Chondrocyte (in vitro differentiated cells): ENCODE data around the gene FOXO3. TPM values are rescaled to one million over a fixed set of nuclear protein-coding genes. Genes with fewer than 3 reads are reported as not detected.

Source experiments
- DNase-seq: peaks from one replicate; pipeline ENCODE4 v3.0.0; 2021; ENCODE audit warnings: mixed read lengths, low spot score
- H3K27ac Mint-ChIP-seq: one replicate; pipeline ENCODE4 v1.8.0; 2021; ENCODE audit warnings: mild to moderate bottlenecking, moderate library complexity, mixed read lengths; ENCODE audit not compliant: unreplicated experiment
- H3K27me3 Mint-ChIP-seq: 2 replicates; pipeline ENCODE4 v1.8.0; 2021; ENCODE audit warnings: low read depth, mixed read lengths
- H3K36me3 Mint-ChIP-seq: 2 replicates; pipeline ENCODE4 v1.8.0; 2021; ENCODE audit warnings: low read depth, mixed read lengths
- H3K4me1 Mint-ChIP-seq: 2 replicates; pipeline ENCODE4 v1.8.0; 2021; ENCODE audit warnings: low read depth, mild to moderate bottlenecking, mixed read lengths
- H3K4me3 Mint-ChIP-seq: one replicate; pipeline ENCODE4 v1.8.0; 2021; ENCODE audit warnings: mild to moderate bottlenecking, moderate library complexity, mixed read lengths; ENCODE audit not compliant: unreplicated experiment
- H3K9me3 Mint-ChIP-seq: 2 replicates; pipeline ENCODE4 v1.8.0; 2021; ENCODE audit warnings: low read depth, mixed read lengths
- CTCF ChIP-seq: fragments of 200-600 bp; sonication (generic); IDR thresholded peaks from 2 replicates; pipeline ENCODE4 v1.5.0; 2021; ENCODE audit warnings: antibody characterized with exemption, mild to moderate bottlenecking, moderate library complexity
- total RNA-seq: library from RNA; stranded (reverse); gene quantifications from 3 replicates; pipeline ENCODE4 v1.2.1, GENCODE V29; 2021

FOXO3 gene
- total RNA-seq, 1 donor from 2014 or later = 45.0 TPM

GRCh38 chr6:108541843-108542759, 18.6 kb upstream of the FOXO3 start:
- Mint-ChIP-seq H3K4me3 (peak overlapping the region; percentile 21), H3K27ac (no peak overlapping the region)
- DNase-seq = no peak

DNA sequence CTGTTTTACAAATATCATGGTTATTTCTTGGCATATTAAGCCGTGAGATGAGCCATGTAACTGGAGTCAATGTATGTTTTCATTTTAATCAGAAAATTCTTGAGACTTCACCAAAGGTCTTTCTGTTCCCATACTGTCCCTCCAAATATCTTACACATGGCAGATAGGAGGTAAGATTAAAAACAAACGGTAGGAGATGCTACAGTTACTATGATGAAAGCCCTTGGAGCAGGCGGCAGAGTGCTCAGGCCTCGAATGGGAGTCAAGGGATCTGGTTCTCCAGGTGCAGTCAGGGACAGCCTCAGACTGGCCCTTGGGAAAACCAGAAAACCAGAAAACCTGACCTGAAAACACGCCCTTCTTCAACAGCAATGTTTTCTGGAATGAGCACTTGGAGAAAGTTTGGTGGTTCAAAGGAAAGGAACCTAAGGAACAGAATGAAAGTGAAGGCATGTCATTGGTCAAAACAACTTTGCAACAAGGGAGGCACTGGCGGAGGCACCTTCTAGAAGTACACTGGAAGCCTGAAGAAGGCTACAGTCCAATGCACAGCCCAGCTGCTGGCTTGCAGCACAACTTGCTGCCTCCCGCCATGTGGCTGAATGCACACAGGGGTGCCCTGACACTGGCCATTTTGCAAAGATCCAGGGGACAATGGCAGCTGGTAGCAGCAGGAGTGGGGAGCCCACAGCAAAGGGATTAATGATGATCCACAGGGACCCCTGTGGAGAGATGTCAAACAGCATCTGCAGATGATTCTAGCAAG, 17.4 kb upstream of the FOXO3 start:
- no peak for TF ChIP-seq CTCF
- no peak overlapping the region for H3K4me3 Mint-ChIP-seq
- no peak for DNase-seq
- H3K36me3 Mint-ChIP-seq = peaks cover 1% of the 10 kb centered on the region
- H3K27ac Mint-ChIP-seq = no peak overlapping the region
- H3K4me1 Mint-ChIP-seq = peaks cover 3% of the 10 kb centered on the region
- H3K27me3 Mint-ChIP-seq = no peaks in the 10 kb centered on the region
- H3K9me3 Mint-ChIP-seq = peaks cover 5% of the 10 kb centered on the region

More at GRCh38 chr6:108541843-108542759, 18.6 kb upstream of the FOXO3 start:
- H3K9me3 Mint-ChIP-seq = peaks cover 5% of the 10 kb centered on the region
- peaks cover 3% of the 10 kb centered on the region for H3K4me1 Mint-ChIP-seq
- peaks cover 1% of the 10 kb centered on the region for H3K36me3 Mint-ChIP-seq
- TF ChIP-seq CTCF = peak; percentile 98
- no peaks in the 10 kb centered on the region for H3K27me3 Mint-ChIP-seq

GRCh38 chr6:108544606-108545005, 16.1 kb upstream of the FOXO3 start:
- TF ChIP-seq CTCF = no peak
- Mint-ChIP-seq H3K27ac (no peak overlapping the region), H3K4me1 (peaks cover 3% of the 10 kb centered on the region), H3K9me3 (peaks cover 4% of the 10 kb centered on the region), H3K36me3 (no peaks in the 10 kb centered on the region), H3K27me3 (no peaks in the 10 kb centered on the region), H3K4me3 (no peak overlapping the region)
- no peak for DNase-seq

DNA sequence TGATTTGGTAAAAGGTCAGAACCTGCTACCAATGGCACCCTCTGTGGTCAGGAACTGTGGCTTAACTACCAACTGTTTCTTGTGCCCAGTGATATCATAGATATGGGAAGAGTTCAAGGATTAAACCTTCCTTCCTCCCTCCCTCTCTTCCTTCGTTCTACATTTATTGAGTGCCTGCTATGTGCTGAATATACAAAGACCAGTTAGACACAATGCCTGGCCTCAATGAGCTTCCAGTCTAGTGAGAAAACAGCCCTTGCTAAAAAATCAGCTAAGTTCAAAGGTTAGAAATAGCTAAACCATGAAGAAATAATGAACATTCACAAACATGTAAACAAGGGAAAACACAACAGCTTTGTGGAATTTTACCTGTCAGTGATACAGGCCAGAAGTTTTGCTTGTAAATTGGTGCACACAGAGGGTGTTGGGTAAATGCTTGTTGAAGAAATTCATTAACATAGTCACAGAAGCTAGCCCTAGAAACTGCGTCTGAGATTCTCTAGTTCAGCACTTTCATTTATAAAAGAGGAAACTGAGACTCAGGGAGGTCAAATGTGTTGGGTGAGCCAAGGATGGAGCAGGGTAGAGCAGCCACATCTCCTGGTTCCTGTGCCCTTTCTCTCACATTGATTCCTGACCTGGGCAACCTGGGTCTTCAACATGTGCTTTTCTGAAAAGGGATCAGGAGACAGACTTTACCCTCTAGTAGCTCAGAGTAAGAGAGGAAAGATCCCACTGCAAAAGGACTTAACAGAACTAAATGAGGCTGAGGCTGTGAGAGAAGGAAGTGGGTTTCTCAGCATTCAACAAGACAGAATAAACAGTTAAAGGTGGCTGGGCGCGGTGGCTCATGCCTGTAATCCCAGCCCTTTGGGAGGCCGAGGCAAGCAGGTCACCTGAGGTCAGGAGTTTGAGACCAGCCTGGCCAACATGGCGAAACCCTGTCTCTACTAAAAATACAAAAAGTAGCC, 14.4 kb upstream of the FOXO3 start:
- Mint-ChIP-seq H3K36me3 (no peaks in the 10 kb centered on the region), H3K9me3 (no peaks in the 10 kb centered on the region), H3K4me1 (peaks cover 3% of the 10 kb centered on the region), H3K4me3 (no peak overlapping the region), H3K27me3 (no peaks in the 10 kb centered on the region), H3K27ac (no peak overlapping the region)
- no peak for TF ChIP-seq CTCF
- no peak for DNase-seq
